SK-N-MC (cell line): ENCODE results near the gene FKBP14.

ENCODE experiments used
- DNase-seq: peaks from one replicate; pipeline ENCODE4 v3.0.0-alpha.2; 2011; ENCODE audit warnings: low read depth, low spot score
- H3K27ac ChIP-seq: fragments of 200-600 bp; sonication (generic); 2 replicates; pipeline ENCODE4 v1.5.1; 2016; ENCODE audit warnings: mixed run types
- H3K36me3 ChIP-seq: fragments of 200-600 bp; sonication (generic); 2 replicates; pipeline ENCODE4 v1.6.1; 2017; ENCODE audit warnings: antibody characterized with exemption, low read length, mixed read lengths; ENCODE audit not compliant: insufficient read depth
- H3K4me3 ChIP-seq: fragments of 200-600 bp; sonication (generic); 2 replicates; pipeline ENCODE4 v1.5.1; 2016
- H3K9ac ChIP-seq: fragments of 200-600 bp; sonication (generic); 2 replicates; pipeline ENCODE4 v1.8.0; 2017; ENCODE audit warnings: mixed run types, mixed read lengths; ENCODE audit not compliant: insufficient read length
- H3K9me3 ChIP-seq: fragments of 200-600 bp; sonication (generic); 2 replicates; pipeline ENCODE4 v1.6.1; 2017; ENCODE audit warnings: low read depth, mild to moderate bottlenecking, antibody characterized with exemption, low read length, moderate library complexity, mixed read lengths
- EZH2 ChIP-seq: fragments of 200-600 bp; sonication (generic); IDR thresholded peaks from one replicate; pipeline ENCODE4 v1.6.1; 2017; ENCODE audit warnings: antibody characterized with exemption
- FOXP2 ChIP-seq: optimal IDR thresholded peaks from 2 replicates; pipeline ENCODE3; 2011; ENCODE audit warnings: mild to moderate bottlenecking, moderate library complexity; ENCODE audit not compliant: insufficient read depth; ENCODE audit errors: extremely low read length, control extremely low read depth
- POLR2AphosphoS5 ChIP-seq: IDR thresholded peaks from 2 replicates; pipeline ENCODE4 v1.6.1; 2012; ENCODE audit warnings: mild to moderate bottlenecking, low read depth, low read length, borderline replicate concordance

The FKBP14 gene

GRCh38 chr7:30026229-30027064, at the start of gene FKBP14:
Gene FKBP14, minus strand, starts transcription at chr7:30026702. Its CDS starts 194 bp downstream, at chr7:30026508.
- peak; percentile 99 for DNase-seq
- peak within 1 kb of the TSS; percentile 83 for H3K27ac ChIP-seq
- H3K4me3 ChIP-seq: peak within 1 kb of the TSS; percentile 95
- peaks cover under 1% of the 10 kb centered on the region; the same call in 1 of the 2 replicates for H3K36me3 ChIP-seq
- H3K9me3 ChIP-seq: no peaks in the 10 kb centered on the region
- TF ChIP-seq FOXP2 (peak; percentile 38), POLR2AphosphoS5 (peak; percentile 84), EZH2 (no peak)
- H3K9ac ChIP-seq: peak within 1 kb of the TSS; percentile 91

- DNase-seq: peak; percentile 10
Measured at GRCh38 chr7:30074422-30075030, 48.0 kb upstream of the FKBP14 start.

GRCh38 chr7:30072735-30073134, 46.2 kb upstream of the FKBP14 start:
- DNase-seq: no peak
- TF ChIP-seq POLR2AphosphoS5 (no peak), FOXP2 (no peak), EZH2 (no peak)
- no peak overlapping the region for H3K4me3 ChIP-seq
- H3K9ac ChIP-seq: no peak overlapping the region
- H3K27ac ChIP-seq: no peak overlapping the region
- H3K9me3 ChIP-seq: no peaks in the 10 kb centered on the region
- no peaks in the 10 kb centered on the region; the same call in 1 of the 2 replicates for H3K36me3 ChIP-seq

More at GRCh38 chr7:30074422-30075030, 48.0 kb upstream of the FKBP14 start:
- H3K27ac ChIP-seq: no peak overlapping the region
- no peak overlapping the region for H3K9ac ChIP-seq
- TF ChIP-seq FOXP2 (no peak), POLR2AphosphoS5 (no peak), EZH2 (no peak)
- no peak overlapping the region for H3K4me3 ChIP-seq
- H3K9me3 ChIP-seq: no peaks in the 10 kb centered on the region
- H3K36me3 ChIP-seq: no peaks in the 10 kb centered on the region

GRCh38 chr7:30070052-30070451, 43.5 kb upstream of the FKBP14 start:
- TF ChIP-seq POLR2AphosphoS5 (no peak), FOXP2 (no peak), EZH2 (no peak)
- no peak for DNase-seq
- Histone ChIP-seq H3K36me3 (no peaks in the 10 kb centered on the region; the same call in 1 of the 2 replicates), H3K9me3 (no peaks in the 10 kb centered on the region), H3K9ac (no peak overlapping the region), H3K4me3 (no peak overlapping the region), H3K27ac (no peak overlapping the region)

GRCh38 chr7:30069096-30069867, 42.8 kb upstream of the FKBP14 start:
- no peak overlapping the region for H3K9ac ChIP-seq
- H3K9me3 ChIP-seq: no peaks in the 10 kb centered on the region
- DNase-seq: no peak
- H3K4me3 ChIP-seq: no peak overlapping the region
- no peaks in the 10 kb centered on the region; the same call in 1 of the 2 replicates for H3K36me3 ChIP-seq
- no peak for TF ChIP-seq POLR2AphosphoS5
- TF ChIP-seq EZH2: no peak
- no peak for TF ChIP-seq FOXP2
- no peak overlapping the region for H3K27ac ChIP-seq

GRCh38 chr7:30068117-30068516, 41.6 kb upstream of the FKBP14 start:
- no peak for TF ChIP-seq FOXP2
- no peak for TF ChIP-seq POLR2AphosphoS5
- no peak for TF ChIP-seq EZH2
- no peak for DNase-seq
- no peak overlapping the region for H3K9ac ChIP-seq
- H3K4me3 ChIP-seq: no peak overlapping the region
- no peaks in the 10 kb centered on the region for H3K9me3 ChIP-seq
- peaks cover 1% of the 10 kb centered on the region for H3K36me3 ChIP-seq
- no peak overlapping the region for H3K27ac ChIP-seq

- Histone ChIP-seq H3K27ac (no peak overlapping the region), H3K9ac (no peak overlapping the region), H3K4me3 (no peak overlapping the region), H3K36me3 (peaks cover 5% of the 10 kb centered on the region), H3K9me3 (no peaks in the 10 kb centered on the region)
- no peak for TF ChIP-seq EZH2
- no peak for TF ChIP-seq FOXP2
- TF ChIP-seq POLR2AphosphoS5: no peak
- no peak for DNase-seq
Measured at GRCh38 chr7:30066687-30067086, 40.2 kb upstream of the FKBP14 start.

GRCh38 chr7:30065746-30066145, 39.2 kb upstream of the FKBP14 start:
- no peak overlapping the region for H3K9ac ChIP-seq
- DNase-seq: no peak
- H3K9me3 ChIP-seq: no peaks in the 10 kb centered on the region
- H3K27ac ChIP-seq: no peak overlapping the region
- H3K36me3 ChIP-seq: peaks cover 5% of the 10 kb centered on the region
- TF ChIP-seq EZH2 (no peak), POLR2AphosphoS5 (no peak), FOXP2 (no peak)
- no peak overlapping the region for H3K4me3 ChIP-seq
